Germinal center (tissue), 1 donor: Measurements from ENCODE around the gene HDLBP.
"Not testable (repeated sequence)": the region's sequence is repeated elsewhere in the genome, so short reads cannot be mapped to it uniquely, and the experiment has no call there.

Experiments used
- DNase-seq: peaks from one replicate; pipeline ENCODE4 v3.0.0; 2012; ENCODE audit warnings: mixed read lengths, low spot score

HDLBP gene

GRCh38 chr2:241339839-241340630, 24.6 kb upstream of the HDLBP start:
- no peak for DNase-seq

- no peak for DNase-seq
Observed at GRCh38 chr2:241334813-241335212, 19.3 kb upstream of the HDLBP start.

- no peak for DNase-seq
Observed at GRCh38 chr2:241330616-241330981, 15.1 kb upstream of the HDLBP start.

- DNase-seq, result no peak
Observed at GRCh38 chr2:241329669-241330615, 14.5 kb upstream of the HDLBP start.

GRCh38 chr2:241325257-241325656, 9.8 kb upstream of the HDLBP start:
- DNase-seq, result no peak

GRCh38 chr2:241324775-241325174, 9.3 kb upstream of the HDLBP start:
- DNase-seq, result peak; percentile 63

GRCh38 chr2:241323778-241324177, 8.3 kb upstream of the HDLBP start:
- no peak for DNase-seq

GRCh38 chr2:241321886-241322285, 6.4 kb upstream of the HDLBP start:
- DNase-seq, result no peak

GRCh38 chr2:241321033-241321432, 5.6 kb upstream of the HDLBP start:
- no peak for DNase-seq

GRCh38 chr2:241320394-241320793, 4.9 kb upstream of the HDLBP start:
- DNase-seq, result no peak

- not testable (repeated sequence) for DNase-seq
Observed at GRCh38 chr2:241318830-241319229, 3.4 kb upstream of the HDLBP start.

- no peak for DNase-seq
Observed at GRCh38 chr2:241317391-241317790, 1.9 kb upstream of the HDLBP start.

GRCh38 chr2:241316825-241317224, 1.4 kb upstream of the HDLBP start:
- DNase-seq, result no peak

GRCh38 chr2:241315879-241316631, 583 bp upstream of the HDLBP start, which contains the start of gene SEPTIN2:
SEPTIN2 (plus strand) TSS chr2:241315925; CDS start chr2:241324233, 8,308 bp downstream.
- DNase-seq, result no peak

GRCh38 chr2:241314226-241315092, 1.0 kb downstream of the HDLBP start:
- no peak for DNase-seq

GRCh38 chr2:241313543-241314095, 1.9 kb downstream of the HDLBP start:
- no peak for DNase-seq

- no peak for DNase-seq
Observed at GRCh38 chr2:241312082-241312481, 3.4 kb downstream of the HDLBP start.

- DNase-seq, result no peak
Observed at GRCh38 chr2:241310917-241311566, 4.4 kb downstream of the HDLBP start.

- DNase-seq, result peak; percentile 72
Observed at GRCh38 chr2:241309684-241310117, 5.8 kb downstream of the HDLBP start.

GRCh38 chr2:241308832-241309500, 6.5 kb downstream of the HDLBP start:
- no peak for DNase-seq
